Mesendoderm (in vitro differentiated cells): Measurements from ENCODE around the gene FCRL1.

Experiments used
- DNase-seq: peaks from one replicate; pipeline ENCODE4 v3.0.0; 2013
- H2AK5ac ChIP-seq: 2 replicates; pipeline ENCODE4 v1.6.1; 2013; ENCODE audit warnings: low read length, inconsistent platforms
- H2BK120ac ChIP-seq: 2 replicates; pipeline ENCODE4 v1.6.1; 2013; ENCODE audit warnings: low read depth, mild to moderate bottlenecking, low read length, moderate library complexity, mixed read lengths
- H2BK15ac ChIP-seq: replicated peaks from 2 replicates; pipeline ENCODE4 v1.6.1; 2013; ENCODE audit warnings: low read depth, mild to moderate bottlenecking, moderate library complexity
- H2BK5ac ChIP-seq: 2 replicates; pipeline ENCODE4 v1.6.1; 2013; ENCODE audit warnings: low read length, inconsistent platforms
- H3K18ac ChIP-seq: 2 replicates; pipeline ENCODE4 v1.6.1; 2013; ENCODE audit warnings: mild to moderate bottlenecking, low read length, mixed read lengths
- H3K23ac ChIP-seq: one replicate; pipeline ENCODE4 v1.6.1; 2013; ENCODE audit warnings: low read length
- H3K27ac ChIP-seq: 2 replicates; pipeline ENCODE4 v1.5.1; 2013; ENCODE audit warnings: low read depth, mild to moderate bottlenecking, inconsistent platforms, low read length, moderate library complexity
- H3K27me3 ChIP-seq: 2 replicates; pipeline ENCODE4 v1.6.1; 2013; ENCODE audit warnings: low read length, control low read depth, mild to moderate bottlenecking, inconsistent platforms; ENCODE audit not compliant: insufficient read depth, poor library complexity
- H3K36me3 ChIP-seq: 2 replicates; pipeline ENCODE4 v1.6.1; 2013; ENCODE audit warnings: low read length, inconsistent platforms; ENCODE audit not compliant: control insufficient read depth, insufficient read depth
- H3K4ac ChIP-seq: one replicate; pipeline ENCODE4 v1.6.1; 2013; ENCODE audit warnings: low read depth, mild to moderate bottlenecking, low read length, moderate library complexity
- H3K4me1 ChIP-seq: 2 replicates; pipeline ENCODE4 v1.6.1; 2013; ENCODE audit warnings: low read depth, low read length, inconsistent platforms; ENCODE audit not compliant: control insufficient read depth
- H3K4me2 ChIP-seq: 2 replicates; pipeline ENCODE4 v1.6.1; 2013; ENCODE audit warnings: low read length
- H3K4me3 ChIP-seq: 2 replicates; pipeline ENCODE4 v1.5.1; 2013; ENCODE audit warnings: mild to moderate bottlenecking, low read length
- H3K56ac ChIP-seq: one replicate; pipeline ENCODE4 v1.6.1; 2013; ENCODE audit warnings: low read length
- H3K79me1 ChIP-seq: 2 replicates; pipeline ENCODE4 v1.6.1; 2013; ENCODE audit warnings: low read length, inconsistent platforms
- H3K79me2 ChIP-seq: 2 replicates; pipeline ENCODE4 v1.6.1; 2013; ENCODE audit warnings: mild to moderate bottlenecking, low read length; ENCODE audit not compliant: control insufficient read depth, insufficient read depth
- H3K9ac ChIP-seq: 2 replicates; pipeline ENCODE4 v1.6.1; 2013; ENCODE audit warnings: low read length, inconsistent platforms
- H4K5ac ChIP-seq: one replicate; pipeline ENCODE4 v1.6.1; 2013; ENCODE audit warnings: low read length
- H4K8ac ChIP-seq: one replicate; pipeline ENCODE4 v1.6.1; 2013; ENCODE audit warnings: low read depth, mild to moderate bottlenecking, control low read depth, low read length, moderate library complexity
- WGBS: extraction: QIAGEN DNeasy Blood & Tissue Kit; methylation state at CpG from one replicate; pipeline ENCODE4 v1.1.7; 2013; ENCODE audit warnings: low lambda C conversion rate, missing lambda C conversion rate; ENCODE audit not compliant: insufficient coverage; ENCODE audit errors: extremely low coverage; 5-methylcytosine and 5-hydroxymethylcytosine counted together

The FCRL1 gene

DNA sequence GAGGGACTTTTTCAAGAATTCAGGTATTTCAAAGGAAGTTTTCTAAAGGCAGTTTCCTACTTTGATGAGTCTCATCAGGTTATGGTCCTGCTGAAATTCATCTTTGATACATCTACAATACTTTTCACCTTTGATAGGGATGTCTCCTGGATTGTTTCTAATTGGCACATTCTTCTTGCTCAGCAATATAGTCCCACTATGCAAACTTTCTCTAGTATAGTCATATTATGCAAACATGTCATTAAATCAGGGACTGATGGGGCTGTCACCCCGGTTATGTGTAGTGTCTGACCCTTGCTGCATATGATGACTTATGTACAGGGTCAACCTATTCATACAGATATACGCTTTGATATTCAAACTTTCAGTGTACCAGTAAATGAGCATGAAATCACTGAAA lies 379 bp upstream of the FCRL1 start:
- Histone ChIP-seq H3K4me3 (no peak overlapping the region), H3K4me1 (no peaks in the 10 kb centered on the region), H3K79me2 (no peaks in the 10 kb centered on the region), H2BK5ac (no peak overlapping the region), H3K23ac (no peak overlapping the region), H4K5ac (no peak overlapping the region), H3K36me3 (no peaks in the 10 kb centered on the region), H2BK15ac (no peak overlapping the region), H3K27me3 (no peaks in the 10 kb centered on the region), H3K4me2 (no peak overlapping the region), H3K9ac (no peak overlapping the region), H3K4ac (no peak overlapping the region), H3K79me1 (no peaks in the 10 kb centered on the region), H3K18ac (no peak overlapping the region), H3K27ac (no peak overlapping the region), H2AK5ac (no peak overlapping the region), H3K56ac (no peak overlapping the region), H2BK120ac (no peak overlapping the region), H4K8ac (no peak overlapping the region)
- no CpG with 5 or more reads among the region's 2 CpGs for WGBS
- no peak for DNase-seq

DNA sequence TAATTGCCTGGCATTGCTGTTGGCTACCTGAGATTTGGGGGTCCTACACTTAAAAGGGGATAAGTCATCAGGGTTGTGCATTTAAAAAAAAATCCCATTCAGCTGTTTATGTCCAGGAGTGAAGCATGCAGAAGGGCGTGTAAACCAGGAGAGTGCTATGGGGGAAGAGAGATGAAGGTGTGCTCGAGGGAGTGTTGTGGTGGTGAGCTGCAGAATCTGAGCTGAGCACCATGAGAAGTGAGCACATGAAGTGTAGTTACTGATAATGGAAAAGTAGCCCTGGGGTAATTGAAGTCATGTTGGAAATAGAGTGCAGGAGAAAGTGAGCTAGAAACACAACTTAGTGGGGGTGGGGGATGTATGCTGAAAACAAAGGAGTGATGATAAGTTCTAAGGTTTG lies 705 bp downstream of the FCRL1 start:
- no peak overlapping the region for H4K8ac ChIP-seq
- DNase-seq, result no peak
- H3K4me2 ChIP-seq, result no peak overlapping the region
- no peak overlapping the region for H3K23ac ChIP-seq
- no peak overlapping the region for H2BK15ac ChIP-seq
- H2BK5ac ChIP-seq, result no peak overlapping the region
- no peak overlapping the region for H3K27ac ChIP-seq
- no peak overlapping the region for H3K9ac ChIP-seq
- H3K4me1 ChIP-seq, result no peaks in the 10 kb centered on the region
- no peaks in the 10 kb centered on the region for H3K79me2 ChIP-seq
- H3K56ac ChIP-seq, result no peak overlapping the region
- no peak overlapping the region for H3K4ac ChIP-seq
- H3K18ac ChIP-seq, result no peak overlapping the region
- no peak overlapping the region for H2BK120ac ChIP-seq
- H3K36me3 ChIP-seq, result no peaks in the 10 kb centered on the region
- WGBS, result no CpG with 5 or more reads among the region's 2 CpGs
- H3K4me3 ChIP-seq, result no peak overlapping the region
- H2AK5ac ChIP-seq, result no peak overlapping the region
- no peak overlapping the region for H4K5ac ChIP-seq
- no peaks in the 10 kb centered on the region for H3K27me3 ChIP-seq
- no peaks in the 10 kb centered on the region for H3K79me1 ChIP-seq

DNA sequence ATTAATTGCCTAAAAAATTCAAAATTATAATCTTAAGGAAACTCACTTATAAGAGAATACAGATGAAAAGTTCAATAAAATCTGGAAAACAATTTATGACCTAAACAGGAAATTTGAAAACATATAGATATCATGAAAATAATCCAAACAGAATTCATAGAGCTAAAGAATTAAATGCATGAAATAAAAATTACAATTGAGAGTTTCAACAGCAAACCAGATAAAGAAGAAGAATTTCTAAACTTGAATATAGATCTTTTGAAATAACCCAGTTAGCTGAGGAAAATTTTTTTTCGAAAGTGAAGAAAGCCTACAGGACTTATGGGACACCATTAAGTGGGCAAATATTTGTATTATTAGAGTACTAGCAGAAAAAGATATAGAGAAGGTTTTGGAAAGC lies 6.7 kb downstream of the FCRL1 start:
- DNase-seq, result no peak
- Histone ChIP-seq H3K9ac (no peak overlapping the region), H2AK5ac (no peak overlapping the region), H2BK5ac (no peak overlapping the region), H3K56ac (no peak overlapping the region), H3K27ac (no peak overlapping the region), H4K5ac (no peak overlapping the region), H3K27me3 (no peaks in the 10 kb centered on the region), H3K79me1 (no peaks in the 10 kb centered on the region), H2BK15ac (no peak overlapping the region), H3K4ac (no peak overlapping the region), H3K36me3 (no peaks in the 10 kb centered on the region), H2BK120ac (no peak overlapping the region), H3K4me3 (no peak overlapping the region), H3K4me1 (no peaks in the 10 kb centered on the region), H3K4me2 (no peak overlapping the region), H4K8ac (no peak overlapping the region), H3K79me2 (no peaks in the 10 kb centered on the region), H3K18ac (no peak overlapping the region), H3K23ac (no peak overlapping the region)
- no CpG with 5 or more reads among the region's 1 CpG for WGBS

DNA sequence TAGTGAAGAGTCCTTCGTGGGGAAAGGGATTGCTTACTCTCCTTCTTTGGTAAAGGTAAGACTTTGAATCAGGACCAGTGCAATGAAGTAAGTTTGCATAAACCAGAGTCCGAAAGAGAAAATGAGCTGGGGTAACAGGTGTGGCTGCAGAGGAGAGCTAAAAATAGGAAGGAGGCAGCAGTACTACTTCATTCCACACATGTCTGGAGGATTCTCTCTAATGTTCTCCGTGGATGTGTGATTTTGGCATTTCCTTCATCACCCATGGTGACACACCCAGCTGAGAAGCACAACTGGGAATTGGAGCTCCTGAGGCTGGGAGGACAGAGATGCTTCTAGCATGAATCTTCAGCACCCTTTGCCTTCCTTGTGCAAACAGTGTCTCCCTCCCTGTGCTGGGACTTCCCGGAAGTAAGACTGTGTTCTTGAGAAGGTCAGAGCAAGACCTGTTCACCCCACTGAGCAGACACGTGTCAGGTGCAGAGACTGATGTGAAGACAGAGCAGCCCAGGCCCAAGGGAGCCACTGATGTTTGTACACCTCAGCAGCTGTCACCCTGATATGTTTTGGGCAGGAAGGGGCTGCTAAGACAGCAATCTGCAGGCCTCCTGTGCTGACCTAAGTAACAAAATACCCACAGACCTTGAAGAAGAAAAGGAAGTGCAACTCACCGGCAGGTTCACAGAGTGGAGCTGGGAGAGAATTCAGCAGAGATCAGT lies 13.3 kb downstream of the FCRL1 start:
- Histone ChIP-seq H3K27ac (no peak overlapping the region), H3K4me2 (no peak overlapping the region), H3K56ac (no peak overlapping the region), H4K5ac (no peak overlapping the region), H3K9ac (no peak overlapping the region), H3K79me1 (no peaks in the 10 kb centered on the region), H3K4me1 (no peaks in the 10 kb centered on the region), H3K4me3 (no peak overlapping the region), H2BK120ac (no peak overlapping the region), H3K36me3 (no peaks in the 10 kb centered on the region), H3K79me2 (no peaks in the 10 kb centered on the region), H2BK5ac (no peak overlapping the region), H3K23ac (no peak overlapping the region), H3K18ac (no peak overlapping the region), H4K8ac (no peak overlapping the region), H2BK15ac (no peak overlapping the region), H3K4ac (no peak overlapping the region), H3K27me3 (no peaks in the 10 kb centered on the region), H2AK5ac (no peak overlapping the region)
- DNase-seq, result no peak
- WGBS, result no CpG with 5 or more reads among the region's 6 CpGs

DNA sequence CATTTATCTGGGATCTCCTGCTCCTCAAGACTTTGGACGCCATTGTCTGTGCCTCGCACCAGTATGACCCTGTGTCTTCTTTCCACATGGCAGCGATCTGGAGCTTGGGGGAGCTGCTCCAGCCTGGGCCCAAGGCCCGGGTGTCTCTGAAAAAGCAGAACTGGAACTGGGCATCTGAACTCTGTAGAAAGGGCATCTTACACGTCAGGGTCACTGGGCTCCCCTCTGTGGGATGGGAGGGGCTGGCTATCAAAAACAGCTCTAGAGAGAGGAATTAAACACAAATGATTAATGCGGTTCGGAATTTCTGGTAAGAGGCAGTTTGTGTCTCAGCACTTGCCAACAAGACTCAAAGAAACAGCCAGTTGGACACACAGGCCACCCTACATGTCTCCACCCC lies 16.1 kb downstream of the FCRL1 start:
- Histone ChIP-seq H3K18ac (no peak overlapping the region), H3K79me2 (no peaks in the 10 kb centered on the region), H3K27me3 (no peaks in the 10 kb centered on the region), H4K8ac (no peak overlapping the region), H3K9ac (no peak overlapping the region), H2BK120ac (no peak overlapping the region), H3K56ac (no peak overlapping the region), H3K4me1 (no peaks in the 10 kb centered on the region), H2AK5ac (no peak overlapping the region), H3K27ac (no peak overlapping the region), H3K36me3 (no peaks in the 10 kb centered on the region), H3K4me3 (no peak overlapping the region), H2BK5ac (no peak overlapping the region), H4K5ac (no peak overlapping the region), H3K4ac (no peak overlapping the region), H3K79me1 (no peaks in the 10 kb centered on the region), H3K4me2 (no peak overlapping the region), H3K23ac (no peak overlapping the region), H2BK15ac (no peak overlapping the region)
- no peak for DNase-seq
- WGBS, result no CpG with 5 or more reads among the region's 7 CpGs

DNA sequence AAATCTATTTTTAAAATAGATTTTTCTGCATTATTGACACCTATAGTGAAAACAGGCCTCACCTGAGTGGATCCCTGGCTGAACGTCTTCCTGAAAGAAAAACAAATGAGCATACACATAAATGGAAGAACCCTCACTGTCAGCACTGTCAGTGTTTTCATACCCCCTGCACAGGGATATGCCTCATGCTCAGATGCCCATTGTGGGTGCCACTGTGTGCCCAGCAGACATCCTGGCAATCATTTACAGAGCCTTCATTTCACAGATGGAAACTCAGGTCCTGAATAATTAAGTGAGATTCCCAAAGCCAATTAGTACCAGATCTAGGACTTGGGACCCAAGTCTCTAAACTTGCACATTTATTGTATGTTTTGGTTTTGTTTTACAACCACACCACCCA lies 19.9 kb downstream of the FCRL1 start:
- Histone ChIP-seq H3K4me1 (no peaks in the 10 kb centered on the region), H3K4ac (no peak overlapping the region), H3K79me2 (no peaks in the 10 kb centered on the region), H2AK5ac (no peak overlapping the region), H4K8ac (no peak overlapping the region), H3K4me2 (no peak overlapping the region), H2BK120ac (no peak overlapping the region), H4K5ac (no peak overlapping the region), H3K36me3 (no peaks in the 10 kb centered on the region), H2BK5ac (no peak overlapping the region), H3K27ac (no peak overlapping the region), H3K79me1 (no peaks in the 10 kb centered on the region), H3K18ac (no peak overlapping the region), H3K56ac (no peak overlapping the region), H2BK15ac (no peak overlapping the region), H3K4me3 (no peak overlapping the region), H3K23ac (no peak overlapping the region), H3K9ac (no peak overlapping the region), H3K27me3 (peaks cover 2% of the 10 kb centered on the region)
- WGBS, result no CpG with 5 or more reads among the region's 1 CpG
- DNase-seq, result no peak
